HL-60 (cell line): ENCODE measurements around the gene DMBX1.

ENCODE experiments used
- DNase-seq, 2 experiments: peaks; one replicate each; pipeline ENCODE4 v3.0.0-alpha.2; 2010 to 2020; ENCODE audit warnings: low read depth in 1 of 2, low spot score in 1 of 2
- H3K27ac ChIP-seq: fragments of 250-450 bp; sonication (Bioruptor Pico); replicated peaks from 2 replicates; pipeline ENCODE4 v1.5.1; 2020; ENCODE audit warnings: mild to moderate bottlenecking, moderate library complexity
- H3K27me3 ChIP-seq: fragments of 250-450 bp; sonication (Bioruptor Pico); 2 replicates; pipeline ENCODE4 v1.5.1; 2021; ENCODE audit warnings: mild to moderate bottlenecking, moderate library complexity; ENCODE audit not compliant: insufficient read depth, poor library complexity, severe bottlenecking
- H3K4me3 ChIP-seq: replicated peaks from 2 replicates; pipeline ENCODE4 v1.5.1; 2011; ENCODE audit warnings: mild to moderate bottlenecking, control low read depth, low read length; ENCODE audit not compliant: insufficient read depth
- GABPA ChIP-seq: IDR thresholded peaks from 2 replicates; pipeline ENCODE4 v1.6.1; 2012; ENCODE audit warnings: low read depth
- POLR2AphosphoS5 ChIP-seq: IDR thresholded peaks from 2 replicates; pipeline ENCODE4 v1.6.1; 2012; ENCODE audit warnings: low read depth
- SPI1 ChIP-seq: IDR thresholded peaks from 2 replicates; pipeline ENCODE4 v1.6.1; 2012; ENCODE audit warnings: low read depth, mild to moderate bottlenecking, borderline replicate concordance
- TF ChIP-seq, protein P1 (sequence below): IDR thresholded peaks from one replicate; pipeline ENCODE4 v1.5.1; 2011; ENCODE audit warnings: low read length, control low read depth, inconsistent platforms; ENCODE audit not compliant: insufficient read depth
- TF ChIP-seq, protein P2 (sequence below): IDR thresholded peaks from 2 replicates; pipeline ENCODE4 v1.6.1; 2012; ENCODE audit warnings: low read depth; ENCODE audit not compliant: insufficient replicate concordance

The DMBX1 gene

DNA sequence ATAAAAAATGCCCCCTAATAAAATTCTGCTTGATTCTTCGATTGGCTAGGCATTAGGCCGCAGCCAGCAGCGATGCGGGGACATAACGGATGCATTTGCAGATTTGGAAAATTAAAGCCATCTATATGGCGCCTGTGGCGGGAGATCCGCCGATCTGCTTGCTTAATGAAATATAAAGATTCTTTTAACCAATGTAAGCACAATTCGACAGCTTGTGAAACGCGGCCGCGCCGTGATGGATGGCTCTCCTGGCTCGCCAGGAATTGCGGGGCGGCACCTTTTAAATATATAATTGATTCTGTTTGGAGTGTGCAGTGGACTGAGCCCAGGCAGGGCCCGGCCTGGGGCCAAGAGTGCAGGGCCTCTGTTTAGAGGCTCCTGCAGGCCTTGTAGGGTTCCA lies 8.0 kb downstream of the DMBX1 start:
- TF ChIP-seq GABPA (no peak), POLR2AphosphoS5 (no peak), SPI1 (no peak)
- TF ChIP-seq, protein P1, sequence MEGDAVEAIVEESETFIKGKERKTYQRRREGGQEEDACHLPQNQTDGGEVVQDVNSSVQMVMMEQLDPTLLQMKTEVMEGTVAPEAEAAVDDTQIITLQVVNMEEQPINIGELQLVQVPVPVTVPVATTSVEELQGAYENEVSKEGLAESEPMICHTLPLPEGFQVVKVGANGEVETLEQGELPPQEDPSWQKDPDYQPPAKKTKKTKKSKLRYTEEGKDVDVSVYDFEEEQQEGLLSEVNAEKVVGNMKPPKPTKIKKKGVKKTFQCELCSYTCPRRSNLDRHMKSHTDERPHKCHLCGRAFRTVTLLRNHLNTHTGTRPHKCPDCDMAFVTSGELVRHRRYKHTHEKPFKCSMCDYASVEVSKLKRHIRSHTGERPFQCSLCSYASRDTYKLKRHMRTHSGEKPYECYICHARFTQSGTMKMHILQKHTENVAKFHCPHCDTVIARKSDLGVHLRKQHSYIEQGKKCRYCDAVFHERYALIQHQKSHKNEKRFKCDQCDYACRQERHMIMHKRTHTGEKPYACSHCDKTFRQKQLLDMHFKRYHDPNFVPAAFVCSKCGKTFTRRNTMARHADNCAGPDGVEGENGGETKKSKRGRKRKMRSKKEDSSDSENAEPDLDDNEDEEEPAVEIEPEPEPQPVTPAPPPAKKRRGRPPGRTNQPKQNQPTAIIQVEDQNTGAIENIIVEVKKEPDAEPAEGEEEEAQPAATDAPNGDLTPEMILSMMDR = no peak
- TF ChIP-seq, protein P2, sequence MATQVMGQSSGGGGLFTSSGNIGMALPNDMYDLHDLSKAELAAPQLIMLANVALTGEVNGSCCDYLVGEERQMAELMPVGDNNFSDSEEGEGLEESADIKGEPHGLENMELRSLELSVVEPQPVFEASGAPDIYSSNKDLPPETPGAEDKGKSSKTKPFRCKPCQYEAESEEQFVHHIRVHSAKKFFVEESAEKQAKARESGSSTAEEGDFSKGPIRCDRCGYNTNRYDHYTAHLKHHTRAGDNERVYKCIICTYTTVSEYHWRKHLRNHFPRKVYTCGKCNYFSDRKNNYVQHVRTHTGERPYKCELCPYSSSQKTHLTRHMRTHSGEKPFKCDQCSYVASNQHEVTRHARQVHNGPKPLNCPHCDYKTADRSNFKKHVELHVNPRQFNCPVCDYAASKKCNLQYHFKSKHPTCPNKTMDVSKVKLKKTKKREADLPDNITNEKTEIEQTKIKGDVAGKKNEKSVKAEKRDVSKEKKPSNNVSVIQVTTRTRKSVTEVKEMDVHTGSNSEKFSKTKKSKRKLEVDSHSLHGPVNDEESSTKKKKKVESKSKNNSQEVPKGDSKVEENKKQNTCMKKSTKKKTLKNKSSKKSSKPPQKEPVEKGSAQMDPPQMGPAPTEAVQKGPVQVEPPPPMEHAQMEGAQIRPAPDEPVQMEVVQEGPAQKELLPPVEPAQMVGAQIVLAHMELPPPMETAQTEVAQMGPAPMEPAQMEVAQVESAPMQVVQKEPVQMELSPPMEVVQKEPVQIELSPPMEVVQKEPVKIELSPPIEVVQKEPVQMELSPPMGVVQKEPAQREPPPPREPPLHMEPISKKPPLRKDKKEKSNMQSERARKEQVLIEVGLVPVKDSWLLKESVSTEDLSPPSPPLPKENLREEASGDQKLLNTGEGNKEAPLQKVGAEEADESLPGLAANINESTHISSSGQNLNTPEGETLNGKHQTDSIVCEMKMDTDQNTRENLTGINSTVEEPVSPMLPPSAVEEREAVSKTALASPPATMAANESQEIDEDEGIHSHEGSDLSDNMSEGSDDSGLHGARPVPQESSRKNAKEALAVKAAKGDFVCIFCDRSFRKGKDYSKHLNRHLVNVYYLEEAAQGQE = no peak
- no peak for DNase-seq
- Histone ChIP-seq H3K27ac (no peak overlapping the region), H3K27me3 (peaks cover 17% of the 10 kb centered on the region), H3K4me3 (no peak overlapping the region)

DNA sequence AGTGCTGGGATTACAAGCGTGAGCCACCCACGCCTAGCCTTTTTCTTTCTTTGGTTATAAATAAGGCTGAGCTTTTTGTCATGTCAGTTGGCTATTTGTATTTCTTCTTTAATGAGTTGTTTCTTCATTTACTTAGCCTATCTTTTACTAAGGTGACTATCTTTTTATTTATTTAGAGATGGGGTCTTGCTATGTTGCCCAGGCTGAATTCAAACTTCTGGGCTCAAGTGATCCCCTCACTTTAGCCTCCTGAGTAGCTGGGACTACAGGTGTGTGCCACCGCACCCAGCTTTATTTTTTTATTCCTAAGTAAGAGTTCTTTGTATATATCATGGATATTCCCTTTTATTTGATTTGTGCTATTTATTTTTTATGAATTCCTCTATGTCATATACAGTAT lies 11.9 kb downstream of the DMBX1 start:
- TF ChIP-seq, protein P2 = no peak
- TF ChIP-seq GABPA (no peak), SPI1 (no peak), POLR2AphosphoS5 (no peak)
- TF ChIP-seq, protein P1 = no peak
- no peak for DNase-seq
- H3K4me3 ChIP-seq = no peak overlapping the region
- H3K27me3 ChIP-seq = no peaks in the 10 kb centered on the region
- H3K27ac ChIP-seq = no peak overlapping the region

DNA sequence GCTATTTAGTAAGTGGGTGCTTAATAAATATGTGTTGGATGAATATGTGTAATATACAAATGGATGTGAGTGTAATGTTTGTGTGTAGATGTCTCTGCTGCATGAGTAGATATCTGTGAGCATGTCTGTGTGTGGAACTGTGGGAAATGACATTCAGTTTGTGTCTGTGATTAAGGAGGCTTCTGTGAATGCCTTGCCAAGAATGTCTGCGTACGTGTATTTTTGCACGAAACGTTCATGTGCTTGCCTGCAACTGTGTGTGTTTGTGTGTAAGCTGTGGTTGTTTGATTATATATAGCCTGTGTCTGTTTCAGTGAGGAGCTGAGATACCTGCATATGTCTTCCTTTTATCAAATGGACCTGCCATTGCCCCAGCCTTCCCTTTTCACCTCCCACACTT lies 13.8 kb downstream of the DMBX1 start:
- Histone ChIP-seq H3K27ac (no peak overlapping the region), H3K27me3 (no peaks in the 10 kb centered on the region), H3K4me3 (no peak overlapping the region)
- DNase-seq = no peak
- TF ChIP-seq, protein P1 = no peak
- TF ChIP-seq POLR2AphosphoS5 = no peak
- no peak for TF ChIP-seq SPI1
- no peak for TF ChIP-seq GABPA
- TF ChIP-seq, protein P2 = no peak
